PC-3 (cell line): ENCODE measurements around the gene FAM131A.

Source experiments
- EZH2 ChIP-seq: fragments of 300-600 bp; sonication (generic); IDR thresholded peaks from one replicate; pipeline ENCODE4 v1.6.1; 2017; ENCODE audit warnings: antibody characterized with exemption, mild to moderate bottlenecking, low read length; ENCODE audit not compliant: unreplicated experiment
- EZH2phosphoT487 ChIP-seq: fragments of 300-600 bp; sonication (generic); IDR thresholded peaks from 2 replicates; pipeline ENCODE4 v1.6.1; 2018; ENCODE audit warnings: mild to moderate bottlenecking, antibody characterized with exemption, low read length, borderline replicate concordance
- TF ChIP-seq, protein P1 (sequence below): fragments of 300-600 bp; sonication (generic); conservative IDR thresholded peaks from 2 replicates; pipeline ENCODE4 v1.5.1; 2017; ENCODE audit warnings: antibody characterized with exemption, low read depth, mild to moderate bottlenecking, low read length

DNA sequence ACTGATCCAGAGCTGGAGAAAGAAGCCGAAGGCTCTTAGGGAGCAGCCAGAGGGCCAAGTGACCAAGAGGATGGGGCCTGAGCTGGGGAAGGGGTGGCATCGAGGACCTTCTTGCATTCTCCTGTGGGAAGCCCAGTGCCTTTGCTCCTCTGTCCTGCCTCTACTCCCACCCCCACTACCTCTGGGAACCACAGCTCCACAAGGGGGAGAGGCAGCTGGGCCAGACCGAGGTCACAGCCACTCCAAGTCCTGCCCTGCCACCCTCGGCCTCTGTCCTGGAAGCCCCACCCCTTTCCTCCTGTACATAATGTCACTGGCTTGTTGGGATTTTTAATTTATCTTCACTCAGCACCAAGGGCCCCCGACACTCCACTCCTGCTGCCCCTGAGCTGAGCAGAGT, 52.0 kb downstream of the FAM131A start:
- TF ChIP-seq, protein P1, sequence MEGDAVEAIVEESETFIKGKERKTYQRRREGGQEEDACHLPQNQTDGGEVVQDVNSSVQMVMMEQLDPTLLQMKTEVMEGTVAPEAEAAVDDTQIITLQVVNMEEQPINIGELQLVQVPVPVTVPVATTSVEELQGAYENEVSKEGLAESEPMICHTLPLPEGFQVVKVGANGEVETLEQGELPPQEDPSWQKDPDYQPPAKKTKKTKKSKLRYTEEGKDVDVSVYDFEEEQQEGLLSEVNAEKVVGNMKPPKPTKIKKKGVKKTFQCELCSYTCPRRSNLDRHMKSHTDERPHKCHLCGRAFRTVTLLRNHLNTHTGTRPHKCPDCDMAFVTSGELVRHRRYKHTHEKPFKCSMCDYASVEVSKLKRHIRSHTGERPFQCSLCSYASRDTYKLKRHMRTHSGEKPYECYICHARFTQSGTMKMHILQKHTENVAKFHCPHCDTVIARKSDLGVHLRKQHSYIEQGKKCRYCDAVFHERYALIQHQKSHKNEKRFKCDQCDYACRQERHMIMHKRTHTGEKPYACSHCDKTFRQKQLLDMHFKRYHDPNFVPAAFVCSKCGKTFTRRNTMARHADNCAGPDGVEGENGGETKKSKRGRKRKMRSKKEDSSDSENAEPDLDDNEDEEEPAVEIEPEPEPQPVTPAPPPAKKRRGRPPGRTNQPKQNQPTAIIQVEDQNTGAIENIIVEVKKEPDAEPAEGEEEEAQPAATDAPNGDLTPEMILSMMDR = no peak
- TF ChIP-seq EZH2 = no peak
- no peak for TF ChIP-seq EZH2phosphoT487
